Activated naive CD8-positive, alpha-beta T cell treated with anti-CD3 and anti-CD28 coated beads, Interleukin-2, amount 50 U/mL, for 16 hours (primary cell): Measurements from ENCODE around the gene PLBD2.

Experiments used
- DNase-seq: peaks from one replicate; pipeline ENCODE4 v3.0.0-alpha.2; 2020; ENCODE audit warnings: low read depth, low spot score

Gene PLBD2

GRCh38 chr12:113358381-113359132, at the start of gene PLBD2:
TSS of gene PLBD2 (plus strand) at chr12:113358587. CDS start at chr12:113358601, 14 bp downstream.
- peak; percentile 88 for DNase-seq

GRCh38 chr12:113310489-113310888, 47.9 kb upstream of the PLBD2 start:
- DNase-seq: no peak

- no peak for DNase-seq
Measured at GRCh38 chr12:113314121-113314529, 44.3 kb upstream of the PLBD2 start.

- DNase-seq: no peak
Measured at GRCh38 chr12:113315358-113315757, 43.0 kb upstream of the PLBD2 start.

- no peak for DNase-seq
Measured at GRCh38 chr12:113316155-113316554, 42.2 kb upstream of the PLBD2 start.

- no peak for DNase-seq
Measured at GRCh38 chr12:113317122-113317521, 41.3 kb upstream of the PLBD2 start.

GRCh38 chr12:113318046-113318656, 40.2 kb upstream of the PLBD2 start:
- DNase-seq: no peak

GRCh38 chr12:113318900-113319628, 39.3 kb upstream of the PLBD2 start:
- DNase-seq: no peak

GRCh38 chr12:113320401-113320800, 38.0 kb upstream of the PLBD2 start:
- no peak for DNase-seq

GRCh38 chr12:113322343-113322742, 36.0 kb upstream of the PLBD2 start:
- no peak for DNase-seq

- no peak for DNase-seq
Measured at GRCh38 chr12:113325916-113326315, 32.5 kb upstream of the PLBD2 start.

GRCh38 chr12:113326775-113327395, 31.5 kb upstream of the PLBD2 start:
- no peak for DNase-seq

- DNase-seq: no peak
Measured at GRCh38 chr12:113328368-113328889, 30.0 kb upstream of the PLBD2 start.

- DNase-seq: no peak
Measured at GRCh38 chr12:113329022-113329790, 29.2 kb upstream of the PLBD2 start.

- DNase-seq: no peak
Measured at GRCh38 chr12:113329791-113330417, 28.5 kb upstream of the PLBD2 start.

GRCh38 chr12:113330505-113330904, 27.9 kb upstream of the PLBD2 start:
- DNase-seq: no peak

- DNase-seq: no peak
Measured at GRCh38 chr12:113332688-113333417, 25.5 kb upstream of the PLBD2 start.

- no peak for DNase-seq
Measured at GRCh38 chr12:113333418-113333750, 25.0 kb upstream of the PLBD2 start.

GRCh38 chr12:113333877-113334785, 24.3 kb upstream of the PLBD2 start:
- no peak for DNase-seq
